Keratinocyte (primary cell): Measurements from ENCODE around the gene FTO. TPM values are rescaled to one million over a fixed set of nuclear protein-coding genes. Genes with fewer than 3 reads are reported as not detected.

Experiments used
- DNase-seq: peaks from one replicate; pipeline ENCODE4 v3.0.0-alpha.2; 2011; ENCODE audit warnings: low read depth, missing footprints, low spot score
- FAIRE-seq: peaks from 2 replicates; lab custom pipeline; 2011; peaks lifted over from hg19 to GRCh38; lab: Jason Lieb, UNC
- H2AFZ ChIP-seq: 2 replicates; pipeline ENCODE4 v1.6.0; 2012; ENCODE audit warnings: low read length, control low read depth, inconsistent platforms; ENCODE audit not compliant: control insufficient read depth
- H3K27ac ChIP-seq: 2 replicates; pipeline ENCODE4 v1.5.1; 2011; ENCODE audit warnings: low read length; ENCODE audit not compliant: control insufficient read depth, insufficient read depth
- H3K27me3 ChIP-seq: 3 replicates; pipeline ENCODE4 v1.6.0; 2011; ENCODE audit warnings: low read length; ENCODE audit not compliant: control insufficient read depth, insufficient read depth; ENCODE audit errors: extremely low read depth
- H3K36me3 ChIP-seq, 2 experiments: 2 replicates in 1 of 2; 3 replicates in 1 of 2; pipeline ENCODE4 v1.5.1; 2011; ENCODE audit warnings: low read length in 2 of 2, mild to moderate bottlenecking in 1 of 2; ENCODE audit not compliant: control insufficient read depth in 2 of 2, insufficient read depth in 2 of 2; ENCODE audit errors: extremely low read depth in 1 of 2
- H3K4me1 ChIP-seq: 3 replicates; pipeline ENCODE4 v1.5.1; 2011; ENCODE audit warnings: low read length; ENCODE audit not compliant: control insufficient read depth, insufficient read depth; ENCODE audit errors: extremely low read depth
- H3K4me2 ChIP-seq: 3 replicates; pipeline ENCODE4 v1.6.0; 2011; ENCODE audit warnings: low read depth, low read length; ENCODE audit not compliant: control insufficient read depth, insufficient read depth; ENCODE audit errors: extremely low read depth
- H3K4me3 ChIP-seq, 3 experiments: fragments of 200-600 bp in 1 of 3; sonication (generic) in 1 of 3; 2 replicates in 2 of 3; 3 replicates in 1 of 3; pipeline ENCODE4 v1.5.1; 2011 to 2016; ENCODE audit warnings: low read length in 3 of 3, mild to moderate bottlenecking in 3 of 3, control low read depth in 2 of 3, inconsistent platforms in 1 of 3, low read depth in 1 of 3, mixed read lengths in 1 of 3, mixed run types in 1 of 3, moderate library complexity in 1 of 3; ENCODE audit not compliant: control insufficient read depth in 2 of 3, insufficient read depth in 2 of 3; ENCODE audit errors: extremely low read depth in 1 of 3
- H3K79me2 ChIP-seq: 2 replicates; pipeline ENCODE4 v1.6.0; 2012; ENCODE audit warnings: low read length; ENCODE audit not compliant: control insufficient read depth, insufficient read depth
- H3K9ac ChIP-seq: 3 replicates; pipeline ENCODE4 v1.6.0; 2011; ENCODE audit warnings: low read length; ENCODE audit not compliant: control insufficient read depth, insufficient read depth; ENCODE audit errors: extremely low read depth
- H3K9me1 ChIP-seq: 3 replicates; pipeline ENCODE4 v1.6.0; 2011; ENCODE audit warnings: low read length; ENCODE audit not compliant: control insufficient read depth, insufficient read depth; ENCODE audit errors: extremely low read depth
- H3K9me3 ChIP-seq: 2 replicates; pipeline ENCODE4 v1.5.1; 2012; ENCODE audit warnings: low read depth, low read length; ENCODE audit not compliant: control insufficient read depth
- H4K20me1 ChIP-seq: 3 replicates; pipeline ENCODE4 v1.6.0; 2011; ENCODE audit warnings: low read length; ENCODE audit not compliant: control insufficient read depth, insufficient read depth; ENCODE audit errors: extremely low read depth
- EZH2 ChIP-seq: IDR thresholded peaks from one replicate; pipeline ENCODE4 v1.6.1; 2012; ENCODE audit warnings: inconsistent platforms, mild to moderate bottlenecking, low read length, moderate library complexity
- dilution Hi-C: fragments of 300-500 bp; cut with MboI; formaldehyde crosslinking; loops from one replicate; pipeline ENCODE4 v1.7.0; 2020; ENCODE audit warnings: low sequenced_read_pairs; ENCODE audit not compliant: extremely low pct_ligation_motif_present
- polyA plus RNA-seq, 5 experiments: library from polyadenylated mRNA; depleted of rRNA in 3 of 5; stranded (reverse) in 3 of 5; stranded (forward) in 1 of 5; unstranded in 1 of 5; fragments of >200 nt; gene quantifications; 1 replicate in 1 of 5; 2 replicates in 3 of 5; 3 replicates in 1 of 5; pipeline versions ENCODE4 v1.2.1 to v1.2.3, GENCODE V29; 2011 to 2012; ENCODE audit warnings: missing spikeins in 2 of 5, low read depth in 1 of 5, low replicate concordance in 1 of 5
- TF ChIP-seq, protein P1 (sequence below), 3 experiments: IDR thresholded peaks in 1 of 3; conservative IDR thresholded peaks in 1 of 3; optimal IDR thresholded peaks in 1 of 3; 2 replicates in 2 of 3; 3 replicates in 1 of 3; pipeline versions ENCODE3 to v1.5.1; 2011; ENCODE audit warnings: low read length in 3 of 3, mild to moderate bottlenecking in 3 of 3, moderate library complexity in 2 of 3, control low read depth in 1 of 3, inconsistent platforms in 1 of 3; ENCODE audit not compliant: insufficient read depth in 2 of 3; ENCODE audit errors: extremely low read depth in 1 of 3

FTO gene
- polyA plus RNA-seq, 1 donor (not counting 4 experiments of a cell fraction or from before 2014, with no cell fraction given): 56.4 TPM

DNA sequence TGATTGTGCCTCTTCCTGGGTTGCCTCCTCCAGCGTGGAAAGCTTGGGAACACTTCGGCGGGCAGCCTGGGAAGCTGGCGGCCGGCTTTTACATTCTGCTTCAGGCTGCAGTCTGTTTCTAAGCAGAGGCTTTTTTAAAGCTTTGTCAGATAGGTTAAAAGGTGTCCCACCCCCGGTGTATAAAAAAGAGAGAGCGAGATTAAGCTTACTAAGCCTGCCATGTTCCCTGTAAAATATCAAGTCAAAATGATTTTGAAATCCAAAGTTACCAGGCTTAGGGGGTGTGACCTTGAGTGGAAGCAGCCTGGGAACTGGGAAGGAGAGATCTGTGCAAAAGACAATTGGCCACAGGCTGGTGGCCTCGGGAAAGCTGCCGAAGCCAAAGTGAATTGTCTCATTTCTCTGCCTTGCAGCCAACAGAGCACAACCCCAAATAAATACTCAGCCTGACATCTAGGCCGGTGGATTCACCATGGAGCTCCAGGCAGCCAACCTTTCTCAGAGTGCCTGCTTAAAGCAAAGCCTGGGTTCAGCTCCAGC lies 254.5 kb downstream of the FTO start:
- no peaks in the 10 kb centered on the region for H3K9me1 ChIP-seq
- dilution Hi-C loops: no loop called here
- H3K4me1 ChIP-seq: peaks cover 4% of the 10 kb centered on the region
- no peaks in the 10 kb centered on the region for H3K36me3 ChIP-seq
- H4K20me1 ChIP-seq: no peaks in the 10 kb centered on the region
- no peaks in the 10 kb centered on the region for H3K79me2 ChIP-seq
- no peak overlapping the region for H3K27ac ChIP-seq
- FAIRE-seq (no peak), DNase-seq (no peak)
- H3K27me3 ChIP-seq: no peaks in the 10 kb centered on the region
- H3K4me3 ChIP-seq: no peak overlapping the region
- H2AFZ ChIP-seq: no peak overlapping the region
- TF ChIP-seq EZH2: no peak
- TF ChIP-seq, protein P1, sequence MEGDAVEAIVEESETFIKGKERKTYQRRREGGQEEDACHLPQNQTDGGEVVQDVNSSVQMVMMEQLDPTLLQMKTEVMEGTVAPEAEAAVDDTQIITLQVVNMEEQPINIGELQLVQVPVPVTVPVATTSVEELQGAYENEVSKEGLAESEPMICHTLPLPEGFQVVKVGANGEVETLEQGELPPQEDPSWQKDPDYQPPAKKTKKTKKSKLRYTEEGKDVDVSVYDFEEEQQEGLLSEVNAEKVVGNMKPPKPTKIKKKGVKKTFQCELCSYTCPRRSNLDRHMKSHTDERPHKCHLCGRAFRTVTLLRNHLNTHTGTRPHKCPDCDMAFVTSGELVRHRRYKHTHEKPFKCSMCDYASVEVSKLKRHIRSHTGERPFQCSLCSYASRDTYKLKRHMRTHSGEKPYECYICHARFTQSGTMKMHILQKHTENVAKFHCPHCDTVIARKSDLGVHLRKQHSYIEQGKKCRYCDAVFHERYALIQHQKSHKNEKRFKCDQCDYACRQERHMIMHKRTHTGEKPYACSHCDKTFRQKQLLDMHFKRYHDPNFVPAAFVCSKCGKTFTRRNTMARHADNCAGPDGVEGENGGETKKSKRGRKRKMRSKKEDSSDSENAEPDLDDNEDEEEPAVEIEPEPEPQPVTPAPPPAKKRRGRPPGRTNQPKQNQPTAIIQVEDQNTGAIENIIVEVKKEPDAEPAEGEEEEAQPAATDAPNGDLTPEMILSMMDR (optimal IDR thresholded peaks at IDR 0.05 in 1 of 3, IDR thresholded peaks at IDR 0.05 in 1 of 3, conservative IDR thresholded peaks at IDR 0.05 in 1 of 3; ENCODE audit: extremely low read depth in 1 of 3, insufficient read depth in 2 of 3, low read length in 3 of 3): no peak
- no peaks in the 10 kb centered on the region for H3K9me3 ChIP-seq
- H3K9ac ChIP-seq: no peak overlapping the region
- no peak overlapping the region for H3K4me2 ChIP-seq

DNA sequence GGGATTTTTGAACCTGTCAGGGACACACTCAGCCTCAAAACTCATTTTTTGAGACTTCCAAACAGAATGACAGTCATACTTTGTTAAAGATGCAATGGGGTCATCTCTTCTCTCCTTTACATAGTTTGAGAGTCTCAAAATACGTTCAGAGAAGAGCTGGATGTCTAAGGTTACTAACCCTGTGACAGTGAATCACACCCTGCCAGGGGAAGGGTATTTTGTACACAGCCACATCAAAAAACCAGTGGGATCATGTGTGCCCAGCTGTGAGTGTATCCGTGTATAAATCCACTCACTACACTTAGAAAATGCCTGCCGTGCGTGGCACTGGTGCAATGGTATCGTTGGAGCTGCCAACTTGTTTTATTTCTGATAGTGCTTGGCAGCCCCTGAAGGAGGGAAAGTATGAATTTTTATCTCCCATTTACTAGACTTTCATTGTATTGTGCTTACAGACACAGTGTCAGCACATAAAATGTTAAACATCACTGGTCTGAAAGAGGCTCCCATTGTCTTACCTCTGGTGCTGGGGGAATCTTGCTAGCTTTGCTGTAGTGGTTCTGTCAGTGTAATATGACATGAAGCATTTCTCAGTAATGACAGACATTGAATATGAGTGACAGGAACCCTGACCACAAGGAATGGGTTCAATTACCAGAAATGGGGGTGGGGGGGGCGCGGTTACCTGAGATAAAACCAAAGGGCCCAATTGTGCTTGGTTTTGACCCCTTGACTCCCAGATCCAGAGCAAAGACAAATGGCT lies 256.3 kb downstream of the FTO start:
- Histone ChIP-seq H3K27ac (no peak overlapping the region), H3K4me1 (peaks cover 4% of the 10 kb centered on the region), H2AFZ (no peak overlapping the region), H3K4me2 (no peak overlapping the region), H3K9me1 (no peaks in the 10 kb centered on the region), H3K9ac (no peak overlapping the region), H3K79me2 (no peaks in the 10 kb centered on the region), H4K20me1 (no peaks in the 10 kb centered on the region), H3K4me3 (no peak overlapping the region), H3K27me3 (no peaks in the 10 kb centered on the region), H3K9me3 (no peaks in the 10 kb centered on the region), H3K36me3 (no peaks in the 10 kb centered on the region)
- dilution Hi-C loops: no loop called here
- no peak for FAIRE-seq
- no peak for TF ChIP-seq EZH2
- TF ChIP-seq, protein P1 (optimal IDR thresholded peaks at IDR 0.05 in 1 of 3, IDR thresholded peaks at IDR 0.05 in 1 of 3, conservative IDR thresholded peaks at IDR 0.05 in 1 of 3; ENCODE audit: extremely low read depth in 1 of 3, insufficient read depth in 2 of 3, low read length in 3 of 3): no peak
- DNase-seq: no peak
